CD4-positive, alpha-beta T cell treated with Interleukin-10 for 1 hour (primary cell): ENCODE data around the gene TTC33.

Source experiments
- DNase-seq: peaks from one replicate; pipeline ENCODE4 v3.0.0-alpha.2; 2020

Gene TTC33

DNA sequence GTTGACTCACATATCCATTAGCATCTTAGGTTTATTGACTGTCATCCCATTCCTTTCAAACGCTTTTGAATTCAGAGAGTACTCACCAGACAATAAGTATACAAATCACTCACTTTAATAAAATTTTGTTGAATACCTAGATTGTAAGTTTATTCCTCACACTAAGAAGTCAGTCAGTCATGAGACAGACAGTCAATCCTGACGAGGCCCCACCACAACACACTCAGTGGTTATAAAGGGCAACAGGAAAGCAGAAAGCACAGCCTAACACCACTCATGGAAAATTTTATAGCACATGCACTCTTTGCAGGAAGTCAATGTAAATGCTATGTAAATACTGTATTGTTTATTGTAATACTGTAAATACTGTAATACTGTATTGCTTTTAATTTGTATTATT lies 252.3 kb downstream of the TTC33 start:
- DNase-seq: no peak

DNA sequence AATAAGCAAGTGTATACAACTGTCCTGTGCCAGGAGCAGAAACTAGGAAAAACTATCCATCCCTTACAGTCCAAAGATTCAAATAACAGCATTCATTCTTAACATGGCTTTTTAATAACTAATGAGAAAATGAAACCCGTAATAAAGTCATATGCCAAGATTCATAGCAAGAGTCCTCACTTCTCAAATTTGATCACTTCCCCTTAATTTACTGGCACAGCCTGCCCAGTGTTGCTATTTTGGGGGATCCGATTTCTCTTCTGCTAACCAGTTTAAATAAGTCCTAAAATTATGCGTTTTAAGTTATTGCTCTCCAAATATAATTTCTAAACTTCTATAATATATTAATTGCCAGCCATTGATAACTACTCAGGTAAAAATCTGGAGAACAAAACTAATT lies 253.0 kb downstream of the TTC33 start:
- no peak for DNase-seq

DNA sequence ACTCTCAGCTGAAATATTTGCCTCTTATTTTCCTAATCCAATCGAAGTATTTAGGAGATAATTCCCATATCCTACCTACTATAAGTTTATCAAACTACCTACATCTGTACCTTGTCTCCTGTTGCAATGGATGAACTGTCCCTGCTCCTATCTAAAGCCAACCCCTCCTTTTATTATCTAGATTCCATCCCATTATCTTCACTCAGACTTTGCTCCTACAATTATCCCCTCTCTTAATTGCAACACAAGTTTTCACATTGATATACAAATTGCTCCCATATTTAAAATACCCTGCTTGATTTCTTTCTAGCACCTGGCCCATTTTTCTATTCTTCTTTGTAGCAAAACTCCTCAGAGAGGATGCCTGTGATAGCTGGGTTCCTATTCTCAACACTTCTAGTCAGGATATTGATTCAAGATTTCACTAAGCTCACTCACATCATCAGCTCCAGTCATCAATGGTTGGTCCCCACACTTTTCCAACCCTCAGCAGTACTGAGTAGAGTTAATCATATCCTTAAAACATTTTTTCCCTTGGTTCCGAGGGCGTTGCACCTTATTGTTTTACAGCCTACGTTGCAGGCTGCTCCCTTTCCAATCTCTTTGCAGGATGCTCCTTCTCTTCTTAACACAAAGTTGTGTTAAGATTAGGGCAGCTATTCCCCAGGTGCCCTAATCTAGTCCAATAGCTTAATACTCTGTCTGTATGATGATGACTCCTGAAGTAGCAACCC lies 253.9 kb downstream of the TTC33 start:
- DNase-seq: no peak

DNA sequence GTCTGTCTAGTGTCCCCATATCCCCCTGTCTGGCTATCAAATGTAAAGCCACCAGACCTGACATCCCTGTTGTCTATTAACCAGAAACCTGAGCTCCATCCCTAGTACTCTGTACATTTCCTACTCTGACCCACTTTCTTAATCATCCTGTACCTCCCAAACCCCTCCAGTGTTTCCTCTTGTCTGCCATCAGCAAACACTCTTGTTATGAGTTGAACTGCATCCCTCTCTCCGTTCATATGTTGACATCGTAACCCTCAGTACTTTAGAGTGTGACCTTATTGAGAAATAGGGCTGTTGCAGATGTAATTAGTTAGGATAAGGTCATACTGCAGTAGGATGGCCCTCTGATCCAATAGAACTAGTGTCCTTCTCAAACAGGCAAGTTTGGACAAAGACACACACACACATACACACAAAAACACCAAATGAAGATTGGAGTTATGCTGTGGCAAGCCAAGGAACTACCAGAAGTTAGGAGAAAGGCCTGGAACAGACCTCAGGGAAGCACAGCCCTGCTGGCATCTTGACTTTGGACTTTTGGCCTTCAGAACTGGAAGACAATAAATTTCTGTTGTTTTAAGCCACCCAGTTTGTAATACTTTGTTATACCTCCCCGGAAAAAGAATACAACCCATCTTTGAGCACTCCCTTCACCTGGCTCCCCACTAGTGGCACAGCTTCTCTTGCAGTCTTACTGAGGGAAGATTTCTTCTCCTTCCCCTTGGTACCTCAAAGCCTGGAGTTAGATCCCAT lies 256.1 kb downstream of the TTC33 start:
- no peak for DNase-seq

DNA sequence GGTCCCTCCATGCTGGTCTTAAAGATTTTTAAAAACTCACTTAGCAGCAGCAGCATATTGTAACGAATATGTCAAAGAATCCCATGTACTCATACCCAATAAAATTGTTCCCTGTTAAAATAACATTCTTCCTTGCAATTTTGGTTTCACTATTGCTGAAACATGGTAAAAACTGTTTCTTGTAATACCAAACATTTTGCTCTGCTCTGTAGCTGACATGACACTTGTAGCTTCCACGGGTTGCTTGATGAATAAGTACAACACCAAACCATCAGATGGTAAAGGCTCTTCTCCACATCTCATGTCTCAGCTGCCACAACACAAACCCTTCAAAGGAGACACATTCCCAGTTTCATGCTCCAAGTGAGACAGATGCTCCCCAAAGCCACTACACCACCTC lies 256.8 kb downstream of the TTC33 start:
- DNase-seq: no peak

DNA sequence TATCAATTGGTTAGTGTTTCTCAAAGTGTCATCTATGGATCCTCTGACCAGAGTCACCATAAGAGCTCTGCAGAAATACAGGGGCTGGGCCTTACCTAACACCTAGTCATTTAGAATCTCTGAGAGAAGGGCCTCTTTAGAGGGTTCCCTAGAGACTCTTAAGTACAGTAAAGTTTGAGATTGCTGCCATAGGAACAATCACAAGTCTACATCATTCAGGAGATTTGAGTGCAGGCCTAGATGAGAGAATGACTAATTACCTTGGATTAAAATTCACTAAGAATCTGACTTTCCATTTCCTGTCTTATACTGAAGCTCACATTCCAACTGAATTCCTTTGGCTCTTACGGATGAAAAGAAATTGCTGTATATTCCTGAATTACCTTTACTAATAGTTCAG lies 258.2 kb downstream of the TTC33 start:
- DNase-seq: no peak

DNA sequence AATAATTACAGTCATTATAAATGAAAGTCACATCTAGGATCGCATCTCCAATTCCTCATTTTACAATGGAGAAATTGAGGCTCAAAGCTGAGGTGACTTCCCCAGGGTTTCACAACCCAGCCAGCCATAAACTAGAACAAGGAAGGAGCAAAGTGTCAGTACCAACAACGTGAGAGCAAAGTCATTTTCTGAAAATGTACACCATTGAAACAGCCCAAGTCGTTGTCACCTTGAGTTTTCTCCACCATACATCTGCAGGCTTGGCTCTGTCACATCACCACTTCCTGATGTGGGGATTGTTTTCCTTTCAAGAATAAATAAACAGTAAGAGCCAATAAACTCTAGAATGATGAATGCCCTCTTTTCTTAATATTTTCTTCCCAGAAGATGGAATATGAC lies 260.5 kb downstream of the TTC33 start:
- DNase-seq: no peak

DNA sequence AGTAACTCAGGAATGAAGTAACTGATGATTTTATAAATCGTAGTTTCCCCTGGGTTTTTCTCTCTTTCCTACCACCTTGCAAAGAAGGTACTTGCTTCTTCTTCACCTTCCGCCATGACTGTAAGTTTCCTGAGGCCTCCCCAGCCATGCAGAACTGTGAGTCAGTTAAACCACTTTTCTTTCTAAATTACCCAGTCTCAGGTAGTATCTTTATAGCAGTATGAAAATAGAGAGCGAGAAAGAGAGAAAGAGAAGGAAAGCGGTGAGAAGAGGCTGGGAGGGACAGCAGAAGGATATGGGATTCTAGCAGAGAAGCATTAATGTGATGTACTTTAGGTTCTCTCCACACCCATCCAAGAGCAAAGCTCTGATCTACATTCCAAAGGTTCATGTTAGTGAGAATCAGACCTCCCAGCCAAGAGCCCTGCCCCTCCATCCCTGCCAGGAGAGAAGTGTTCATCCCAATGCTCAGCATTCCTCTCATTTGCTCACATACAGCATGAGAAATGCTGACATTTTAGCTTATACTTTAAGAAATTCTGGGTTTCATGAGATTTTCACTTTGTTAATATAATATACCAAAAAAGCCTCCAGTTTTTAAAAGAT lies 261.0 kb downstream of the TTC33 start:
- DNase-seq: no peak

DNA sequence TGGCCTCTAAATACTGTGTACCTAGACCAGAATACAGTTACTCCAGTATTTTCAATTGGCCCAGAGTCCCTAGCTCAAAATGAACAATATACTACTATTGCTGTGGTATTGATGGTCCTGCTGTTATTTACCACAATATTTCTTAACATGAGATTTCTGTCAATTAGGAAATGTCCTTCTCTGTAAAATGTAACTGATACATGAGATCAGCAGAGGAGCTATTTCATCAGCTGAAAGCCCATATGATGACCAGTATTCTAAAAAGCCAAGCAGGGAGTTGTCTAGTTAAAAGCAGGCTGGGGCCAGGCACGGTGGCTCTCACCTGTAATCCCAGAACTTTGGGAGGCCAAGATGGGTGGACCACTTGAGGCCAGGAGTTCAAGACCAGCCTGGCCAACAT lies 263.7 kb downstream of the TTC33 start:
- no peak for DNase-seq

DNA sequence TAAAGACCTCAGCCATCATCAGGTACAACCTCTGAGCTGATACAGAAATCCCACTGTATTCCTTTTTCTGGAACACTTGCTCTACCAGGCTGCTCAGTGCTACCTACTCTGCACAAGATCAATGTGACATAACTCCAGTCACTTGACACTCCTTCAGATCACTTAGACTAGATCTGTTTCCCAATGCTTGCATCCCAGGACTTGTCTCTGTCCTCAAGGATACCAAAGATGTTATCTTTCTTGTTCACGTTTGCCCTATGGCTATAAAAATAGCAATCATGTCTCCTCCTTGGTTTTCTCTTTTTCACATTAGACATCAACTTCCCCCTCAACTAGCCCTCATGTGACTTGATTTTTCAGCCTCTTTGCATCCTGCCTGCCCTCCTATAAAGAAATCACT lies 264.1 kb downstream of the TTC33 start:
- DNase-seq: no peak

DNA sequence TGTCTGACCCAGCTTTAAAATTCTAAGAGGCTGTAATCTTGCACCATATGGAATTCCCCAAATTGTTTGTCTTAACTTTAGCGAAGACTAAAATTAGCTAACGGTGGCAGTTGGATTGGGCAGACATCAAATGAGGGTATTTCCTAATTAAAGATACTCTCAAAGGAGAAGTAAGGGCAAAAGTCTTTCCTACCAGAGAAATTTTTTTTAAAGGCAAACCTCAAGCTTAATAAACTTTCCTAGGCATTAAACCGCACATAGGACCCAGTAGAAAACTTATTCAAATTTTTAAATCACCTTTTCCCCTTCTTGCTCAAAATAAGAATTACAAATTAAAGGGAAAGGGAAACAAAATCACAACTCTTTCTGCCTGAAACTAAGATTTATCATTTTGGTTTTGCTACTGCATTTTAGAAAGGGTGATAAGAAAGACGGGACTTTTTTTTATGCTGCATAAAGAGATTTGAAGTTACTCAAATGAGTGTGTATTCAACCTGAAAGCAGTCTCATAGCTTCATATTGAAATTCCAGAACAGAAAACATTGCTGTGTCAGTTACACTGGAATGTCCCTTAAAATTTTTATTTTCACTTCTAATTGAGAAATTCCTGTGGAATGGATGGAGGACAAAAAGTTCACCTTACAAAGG lies 265.2 kb downstream of the TTC33 start:
- DNase-seq: peak; percentile 19

DNA sequence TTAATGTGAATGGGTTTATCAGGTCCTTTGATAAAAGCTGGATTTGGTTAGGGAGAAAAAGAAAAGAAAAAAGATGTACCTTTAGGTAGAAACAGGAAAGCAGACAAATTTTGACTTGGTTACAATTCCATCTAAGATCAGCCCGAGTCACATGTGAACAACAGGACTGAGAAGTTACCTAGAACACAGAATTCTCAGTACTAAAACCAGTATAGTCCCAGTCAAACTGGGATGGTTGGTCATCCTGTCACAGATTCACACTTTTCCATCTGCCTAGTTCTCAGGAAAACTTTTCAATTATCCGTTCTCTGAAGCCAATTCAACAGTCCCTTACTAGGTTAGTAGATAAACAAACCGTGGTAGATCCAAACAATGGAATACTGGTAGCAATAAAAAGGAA lies 266.3 kb downstream of the TTC33 start:
- no peak for DNase-seq

DNA sequence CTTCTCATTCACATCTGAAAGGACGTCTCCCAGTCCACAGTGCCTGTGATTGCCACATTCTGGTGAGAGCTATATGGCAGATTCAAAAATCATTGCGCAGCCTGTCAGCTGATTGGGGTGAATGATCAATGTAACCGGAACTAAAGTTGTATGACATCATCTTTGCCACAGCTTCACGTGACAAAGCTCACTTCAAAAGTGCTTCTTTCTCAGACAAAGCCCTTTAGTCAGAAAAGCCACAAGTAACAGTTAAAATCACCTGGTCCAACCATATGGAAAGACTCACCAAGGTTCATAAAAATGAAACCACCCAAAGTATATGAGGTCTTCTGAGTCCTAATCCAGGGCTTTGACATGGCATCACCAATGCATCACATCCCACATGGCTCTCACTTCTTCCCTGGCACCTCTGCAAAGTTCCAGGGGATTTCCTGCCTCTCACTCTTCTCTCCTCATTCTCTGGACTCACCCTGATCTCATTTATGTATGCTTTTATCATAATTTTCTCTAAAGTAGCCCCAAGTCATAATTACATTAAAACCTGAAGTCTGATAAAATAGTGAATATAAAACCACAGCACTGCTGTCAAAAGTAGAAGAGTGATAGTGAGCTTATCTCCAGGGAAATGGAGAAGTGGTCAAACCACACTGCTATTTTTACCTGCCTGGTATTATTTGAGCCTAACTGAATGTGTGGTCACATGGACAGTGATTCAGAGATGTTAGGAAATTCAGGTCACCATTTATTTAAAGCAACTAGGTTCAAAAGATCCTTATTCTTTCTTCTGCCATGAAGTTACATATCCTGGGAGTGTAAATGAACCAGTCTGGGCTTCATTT lies 269.1 kb downstream of the TTC33 start:
- DNase-seq: peak; percentile 71

DNA sequence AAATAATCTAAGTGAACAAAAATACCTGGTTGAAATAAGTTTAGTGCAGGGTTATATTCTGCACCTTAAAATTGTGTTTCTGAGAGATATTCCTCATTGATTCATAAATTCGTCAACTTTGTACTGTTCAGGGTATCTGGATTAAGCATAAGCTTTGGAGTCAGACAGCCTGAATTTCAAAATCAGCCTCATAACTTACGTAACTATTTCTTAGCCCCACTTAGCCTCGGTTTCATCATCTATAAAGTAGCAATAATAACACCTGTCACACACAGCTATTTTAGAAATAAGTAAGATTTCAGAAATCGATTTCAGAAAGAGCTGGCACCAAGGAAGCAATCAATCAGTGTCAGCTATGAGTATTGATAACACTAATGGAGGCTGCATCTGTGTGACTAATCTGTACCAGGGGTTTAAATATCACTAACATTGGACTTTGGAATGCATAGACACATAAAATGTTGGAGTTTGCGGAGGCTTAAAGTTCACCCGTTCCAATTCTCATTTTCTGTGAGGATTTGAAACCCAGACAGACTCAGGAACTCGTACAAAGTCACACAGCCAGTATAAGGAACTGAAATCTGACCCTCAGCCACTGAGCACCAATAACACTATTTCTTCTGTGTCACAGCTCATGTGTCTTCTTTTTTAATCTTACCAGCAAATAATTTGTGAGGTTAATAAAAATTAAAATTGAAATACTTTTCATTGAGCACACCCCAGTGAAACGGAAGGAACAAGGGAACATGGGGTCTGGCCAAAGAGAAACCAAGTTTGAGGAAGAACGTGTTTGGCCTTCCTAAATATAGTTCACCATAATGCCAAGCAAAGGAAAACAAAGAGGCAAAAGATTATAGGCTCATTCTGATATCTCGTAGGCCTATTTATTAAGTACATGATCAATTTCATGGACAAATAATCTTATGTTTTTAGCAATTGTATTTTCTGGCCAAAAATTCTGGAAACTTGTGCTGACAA lies 270.5 kb downstream of the TTC33 start:
- no peak for DNase-seq

DNA sequence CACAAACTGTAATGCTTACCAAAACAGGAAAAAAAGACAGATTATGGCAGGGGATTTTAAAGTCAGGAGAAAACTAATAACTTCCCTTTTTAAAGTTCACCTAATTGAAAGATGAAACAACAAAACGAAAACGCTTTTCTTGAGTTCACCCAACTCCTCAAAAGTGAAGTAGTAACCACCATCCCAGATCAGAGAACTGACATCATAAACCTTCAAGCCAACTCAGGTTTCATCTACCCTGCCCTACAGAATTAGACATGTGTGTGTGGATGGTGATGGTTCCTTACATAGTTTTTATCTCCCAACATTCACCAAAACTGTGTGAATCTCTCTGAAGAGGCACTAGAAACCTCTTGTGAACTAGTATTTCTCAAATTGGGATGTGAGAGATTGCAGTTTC lies 271.3 kb downstream of the TTC33 start:
- DNase-seq: no peak

DNA sequence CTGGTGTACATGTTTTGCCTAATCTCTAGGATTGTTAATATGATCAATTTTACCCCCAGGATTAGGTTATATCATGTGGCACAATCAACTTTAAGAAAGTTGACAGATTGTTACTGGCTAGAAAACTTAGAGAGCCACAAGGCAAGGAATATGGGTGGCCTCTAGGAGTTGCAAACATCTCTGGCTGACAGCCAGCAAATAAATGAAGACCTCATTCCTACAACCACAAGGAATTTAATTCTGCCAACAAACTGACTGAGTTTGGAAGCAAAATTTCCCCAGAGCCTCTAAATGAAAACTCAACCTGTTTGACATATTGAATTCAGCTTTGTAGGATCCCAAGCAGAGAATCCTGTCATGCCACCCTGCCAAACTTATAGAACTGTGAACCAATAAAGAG lies 272.4 kb downstream of the TTC33 start:
- no peak for DNase-seq

DNA sequence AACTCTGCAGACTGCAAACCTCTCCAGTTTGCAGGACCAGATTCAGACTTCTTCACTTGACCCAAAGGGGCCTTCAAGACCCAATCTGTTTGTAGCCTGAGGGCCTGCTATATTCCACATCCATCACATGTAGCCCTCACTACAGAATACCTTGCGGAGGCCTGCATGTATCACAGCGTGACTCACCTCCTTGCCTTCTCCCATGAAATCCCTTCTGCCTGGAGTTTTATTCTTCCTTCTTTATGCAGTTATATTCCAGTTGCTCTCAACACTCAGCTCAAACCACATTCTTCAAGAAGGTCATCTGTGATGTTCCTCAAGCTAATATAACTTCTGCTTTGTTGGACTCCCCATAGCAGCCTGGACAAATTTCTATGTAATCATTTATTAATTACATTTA lies 274.5 kb downstream of the TTC33 start:
- no peak for DNase-seq

DNA sequence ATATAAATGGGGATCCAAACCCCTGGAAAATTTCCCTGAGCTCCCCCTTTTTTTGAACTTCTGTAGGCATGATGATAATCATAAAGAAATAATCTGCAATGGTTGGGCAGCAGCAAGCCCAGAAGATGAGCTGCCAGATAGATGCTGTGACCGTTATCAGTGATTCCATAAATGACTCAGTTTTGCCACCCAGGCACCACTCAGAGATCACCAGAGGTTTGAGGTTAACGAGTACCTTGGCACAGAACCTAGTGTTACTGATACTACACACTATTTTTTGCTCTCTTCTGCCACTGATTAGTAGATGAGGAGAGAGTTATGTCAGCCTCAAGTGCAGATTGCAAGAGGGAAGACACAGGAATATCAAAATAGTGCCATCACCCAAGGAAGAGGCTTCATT lies 275.4 kb downstream of the TTC33 start:
- DNase-seq: peak; percentile 21

DNA sequence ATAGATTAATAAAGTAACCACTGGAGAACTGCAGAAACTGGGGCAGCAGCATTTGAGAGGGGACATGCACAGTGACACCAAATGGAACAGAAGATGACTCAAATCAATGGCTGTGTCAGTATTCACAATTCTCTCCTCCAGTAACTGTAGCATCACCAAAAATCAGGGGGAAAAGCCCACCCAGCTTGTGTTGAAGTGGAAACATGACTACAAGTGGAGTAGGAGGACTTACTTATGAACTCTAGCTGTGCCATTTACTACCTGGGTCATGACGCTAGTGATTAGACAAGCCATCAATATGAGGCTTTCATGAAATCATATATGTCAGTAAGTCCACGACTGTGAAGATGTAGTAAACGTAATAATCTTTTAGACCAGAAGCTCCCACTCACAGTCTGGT lies 275.8 kb downstream of the TTC33 start:
- DNase-seq: no peak

DNA sequence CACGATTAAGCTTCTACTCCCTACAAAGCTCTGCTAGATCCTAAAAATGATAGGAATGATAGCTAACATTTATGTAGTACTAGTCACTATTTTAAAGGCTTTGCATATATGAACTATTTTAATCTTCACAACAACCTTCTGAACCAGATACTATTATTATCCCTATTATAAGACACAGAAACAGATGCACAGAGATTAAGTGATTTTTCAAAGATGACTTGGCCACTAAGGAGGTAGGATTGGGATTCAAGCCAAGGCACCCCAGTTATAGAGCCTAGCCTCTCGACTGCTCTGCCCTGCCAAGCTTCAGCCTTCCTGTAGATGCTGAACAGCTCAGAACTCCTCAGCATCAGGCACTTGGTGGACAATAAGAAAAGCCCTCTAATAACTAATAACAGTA lies 277.0 kb downstream of the TTC33 start:
- DNase-seq: no peak

DNA sequence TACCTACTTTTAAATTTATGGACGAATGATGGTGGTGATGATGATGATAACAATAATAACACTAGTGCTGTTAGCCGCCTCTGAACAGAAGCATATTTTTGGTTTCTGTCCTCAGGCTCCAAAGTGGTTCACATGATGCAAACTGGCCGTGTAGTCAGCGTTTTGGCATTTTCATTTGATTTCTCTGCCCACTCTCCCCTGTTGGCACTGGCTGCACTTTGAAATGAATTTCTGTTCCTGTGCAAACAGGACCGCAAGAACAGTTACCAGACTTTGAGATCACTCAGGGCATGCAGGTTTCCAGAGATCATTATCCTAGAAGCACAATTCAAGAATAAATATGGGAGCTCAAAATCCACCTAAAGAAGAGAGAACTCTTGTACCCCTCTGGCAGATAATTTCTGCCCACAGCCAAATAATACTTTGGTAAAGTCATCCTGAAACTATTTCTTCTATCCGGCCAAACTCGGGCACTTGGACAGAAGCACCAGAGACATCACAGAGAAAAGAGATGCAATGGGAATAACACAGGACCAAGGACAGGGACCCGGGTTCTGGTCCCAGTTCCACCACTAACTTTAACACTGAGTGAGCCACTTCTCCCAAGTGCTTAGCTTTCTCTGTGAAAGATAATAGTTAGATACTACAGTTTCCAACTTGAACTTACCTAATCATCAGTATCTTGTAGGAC lies 277.8 kb downstream of the TTC33 start:
- DNase-seq: no peak
